ENCODE results near the gene PCSK4. TPM values are rescaled to one million over a fixed set of nuclear protein-coding genes. Genes with fewer than 3 reads are reported as not detected.

Gene PCSK4
- total RNA-seq, 4 donors from 2014 or later = 1.3 to 4.9 (median 2.2) TPM

DNA sequence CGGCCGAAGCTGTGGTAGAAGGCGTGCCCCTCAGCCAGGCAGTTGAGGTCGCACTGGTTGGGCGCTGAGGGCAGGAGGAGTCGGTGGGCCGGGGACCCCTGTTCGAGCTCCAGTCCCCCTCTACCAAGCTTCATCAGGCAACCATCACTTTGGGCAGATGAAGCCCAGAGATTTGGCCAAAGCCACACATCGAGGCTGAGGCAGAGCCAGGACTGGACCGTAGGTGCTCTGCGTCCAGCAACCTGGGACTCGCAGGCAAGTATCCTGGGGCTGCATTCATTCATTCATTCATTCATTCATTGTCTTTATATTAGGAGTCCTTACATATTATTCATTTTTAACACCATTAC, 18.3 kb upstream of the PCSK4 start:
- peak overlapping the region in 3 of 4 donors; percentile 11 to 52 (median 42) for H3K4me3 ChIP-seq
- peaks cover 0 to 7% (median 0%) of the 10 kb centered on the region in 3 donors for H3K36me3 ChIP-seq
- H3K27ac ChIP-seq = peak overlapping the region; percentile 52 to 93 (median 88)
- TF ChIP-seq POLR2A (IDR thresholded peaks at IDR 0.05) (no peak), EP300 (IDR thresholded peaks at IDR 0.05) (no peak)
- TF ChIP-seq, protein P1, sequence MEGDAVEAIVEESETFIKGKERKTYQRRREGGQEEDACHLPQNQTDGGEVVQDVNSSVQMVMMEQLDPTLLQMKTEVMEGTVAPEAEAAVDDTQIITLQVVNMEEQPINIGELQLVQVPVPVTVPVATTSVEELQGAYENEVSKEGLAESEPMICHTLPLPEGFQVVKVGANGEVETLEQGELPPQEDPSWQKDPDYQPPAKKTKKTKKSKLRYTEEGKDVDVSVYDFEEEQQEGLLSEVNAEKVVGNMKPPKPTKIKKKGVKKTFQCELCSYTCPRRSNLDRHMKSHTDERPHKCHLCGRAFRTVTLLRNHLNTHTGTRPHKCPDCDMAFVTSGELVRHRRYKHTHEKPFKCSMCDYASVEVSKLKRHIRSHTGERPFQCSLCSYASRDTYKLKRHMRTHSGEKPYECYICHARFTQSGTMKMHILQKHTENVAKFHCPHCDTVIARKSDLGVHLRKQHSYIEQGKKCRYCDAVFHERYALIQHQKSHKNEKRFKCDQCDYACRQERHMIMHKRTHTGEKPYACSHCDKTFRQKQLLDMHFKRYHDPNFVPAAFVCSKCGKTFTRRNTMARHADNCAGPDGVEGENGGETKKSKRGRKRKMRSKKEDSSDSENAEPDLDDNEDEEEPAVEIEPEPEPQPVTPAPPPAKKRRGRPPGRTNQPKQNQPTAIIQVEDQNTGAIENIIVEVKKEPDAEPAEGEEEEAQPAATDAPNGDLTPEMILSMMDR (IDR thresholded peaks at IDR 0.05) = no peak
- peaks cover 0 to 46% of the 10 kb centered on the region in 2 donors for H3K27me3 ChIP-seq
- DNase-seq (ENCODE audit: low spot score in 2 of 2) = no peak
- H3K9me3 ChIP-seq = peaks cover 0 to 6% (median 0%) of the 10 kb centered on the region in 4 donors
- WGBS, 2 donors = 33 to 39% methylated on average over 11 to 12 of the region's 12 CpGs
- H3K4me1 ChIP-seq = peaks cover 0 to 65% (median 19%) of the 10 kb centered on the region in 4 donors

DNA sequence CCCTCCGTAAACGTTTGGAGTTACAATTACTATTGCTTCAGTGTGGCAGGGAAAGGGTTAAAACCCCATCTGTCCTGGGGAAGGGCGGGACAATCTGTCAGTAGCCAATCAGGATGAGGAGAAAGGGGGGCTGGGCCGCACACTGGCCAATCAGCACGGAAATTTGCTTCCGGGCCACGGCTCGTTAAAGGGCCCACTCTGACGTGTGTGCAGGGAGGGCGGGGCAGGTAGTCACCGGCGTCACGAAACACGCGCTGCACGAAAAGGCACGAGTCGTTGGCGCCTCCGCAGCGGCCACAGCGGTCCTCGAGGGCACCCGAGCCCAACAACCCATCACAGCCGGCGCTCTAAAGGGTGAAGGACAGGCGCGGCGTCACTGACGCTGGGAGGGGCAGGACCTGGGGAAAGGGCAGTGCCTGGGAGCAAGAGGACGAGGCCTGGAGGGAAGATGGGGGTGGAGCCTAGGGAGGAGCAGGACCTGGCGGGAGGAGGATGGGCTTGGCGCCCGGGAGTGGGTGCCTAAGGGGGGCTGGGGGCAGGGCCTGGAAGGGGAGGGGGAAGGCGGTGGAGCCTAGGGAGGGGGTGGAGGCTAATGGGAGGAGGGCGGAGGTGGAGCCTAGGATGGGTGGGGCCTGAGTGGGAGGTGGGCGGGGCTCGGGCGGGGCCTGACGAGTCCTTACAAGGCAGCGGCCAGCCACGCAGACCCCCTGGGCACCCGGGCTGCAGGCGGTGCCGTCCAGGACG, 17.8 kb upstream of the PCSK4 start:
- Histone ChIP-seq H3K9me3 (peaks cover 0 to 6% (median 0%) of the 10 kb centered on the region in 4 donors), H3K27me3 (peaks cover 0 to 48% of the 10 kb centered on the region in 2 donors), H3K36me3 (peaks cover 0 to 7% (median 0%) of the 10 kb centered on the region in 3 donors), H3K27ac (peak overlapping the region; percentile 52 to 93 (median 88)), H3K4me1 (peaks cover 0 to 67% (median 21%) of the 10 kb centered on the region in 4 donors), H3K4me3 (peak overlapping the region in 3 of 4 donors; percentile 11 to 52 (median 42))
- peak; percentile 82 to 95 for DNase-seq (ENCODE audit: low spot score in 2 of 2)
- TF ChIP-seq EP300 (IDR thresholded peaks at IDR 0.05) (peak; percentile 81 to 86), POLR2A (IDR thresholded peaks at IDR 0.05) (no peak)
- TF ChIP-seq, protein P1 (IDR thresholded peaks at IDR 0.05) = peak in 1 of 5 experiments; percentile 55
- 1 to 2% methylated on average over 31 to 46 of the region's 46 CpGs for WGBS, 2 donors

DNA sequence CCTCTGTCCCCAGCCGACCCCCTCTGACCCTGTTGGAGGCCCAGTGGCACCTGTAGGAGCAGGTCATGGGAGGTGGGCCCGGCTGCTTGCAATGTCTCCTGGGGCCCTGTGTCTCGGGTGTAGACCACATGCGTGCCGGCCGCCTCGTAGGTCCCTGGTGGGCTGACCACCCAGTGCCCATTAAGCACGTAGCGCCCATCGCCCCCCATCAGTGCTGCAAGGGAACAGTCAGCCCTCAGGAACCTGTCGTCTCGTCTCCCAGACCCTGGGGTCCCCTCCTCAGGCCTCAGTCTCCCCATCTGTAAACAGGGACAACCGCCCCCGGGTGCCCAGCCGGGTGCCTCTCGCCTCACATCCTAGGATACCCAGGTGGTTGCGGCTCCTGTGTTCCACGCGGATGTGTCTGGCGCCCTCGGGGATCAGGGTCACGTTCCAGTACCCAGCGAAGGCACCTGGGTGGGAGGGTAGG, 17.1 kb upstream of the PCSK4 start:
- peak overlapping the region; percentile 45 to 93 (median 88) for H3K27ac ChIP-seq

DNA sequence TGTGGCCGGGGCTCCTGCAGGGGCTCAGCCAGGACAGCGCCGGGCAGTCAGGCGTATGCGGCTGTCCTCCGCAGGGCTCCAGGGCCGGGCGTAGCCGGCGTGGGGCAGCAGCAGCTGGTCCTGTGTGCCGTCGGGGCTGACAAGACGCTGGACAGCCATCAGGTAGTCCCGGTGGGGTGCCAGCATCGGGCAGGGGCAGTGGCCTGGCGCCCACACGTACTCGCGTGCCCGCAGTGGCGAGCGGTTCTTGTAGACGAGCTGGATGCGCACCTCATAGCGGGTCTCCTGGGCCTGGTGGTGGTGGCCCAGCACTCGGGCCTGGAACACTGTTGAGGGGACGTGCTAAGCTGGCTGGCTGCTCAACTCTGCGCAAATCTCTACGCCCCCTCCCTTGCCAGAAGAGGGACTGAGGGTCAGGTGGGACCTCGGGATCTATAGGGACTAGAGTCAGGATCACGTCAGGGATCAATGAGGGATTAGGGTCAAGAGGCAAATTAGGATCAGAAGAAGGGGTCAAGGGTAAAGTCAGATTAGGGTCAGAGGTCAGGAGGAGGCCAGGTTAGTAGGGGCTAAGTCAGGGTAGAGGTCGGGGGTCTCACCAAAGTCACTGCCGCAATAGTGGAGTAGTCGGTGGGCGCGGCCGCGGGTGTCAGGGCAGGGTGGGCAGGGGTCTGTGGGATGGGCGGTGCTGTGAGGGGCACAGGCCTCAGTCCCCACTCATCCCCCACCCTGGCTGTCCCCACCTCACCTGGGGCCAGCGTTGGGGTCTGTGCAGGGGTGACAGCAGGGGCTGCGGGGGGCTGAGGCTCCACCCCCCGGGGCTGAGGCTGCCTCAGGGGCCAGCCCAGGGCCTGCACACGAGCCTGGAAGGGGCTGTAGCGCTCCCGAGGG, 16.1 kb upstream of the PCSK4 start:
- 82 to 86% methylated on average over 33 to 36 of the region's 45 CpGs for WGBS, 2 donors
- Histone ChIP-seq H3K4me3 (no peak overlapping the region), H3K4me1 (peaks cover 0 to 54% (median 19%) of the 10 kb centered on the region in 4 donors), H3K27ac (peak overlapping the region in 2 of 4 donors; percentile 92 to 93), H3K27me3 (peaks cover 0 to 39% of the 10 kb centered on the region in 2 donors), H3K36me3 (peaks cover 0 to 7% (median 0%) of the 10 kb centered on the region in 3 donors), H3K9me3 (peaks cover 0 to 6% (median 0%) of the 10 kb centered on the region in 4 donors)
- no peak for DNase-seq (ENCODE audit: low spot score in 2 of 2)
- TF ChIP-seq EP300 (IDR thresholded peaks at IDR 0.05) = no peak
- TF ChIP-seq, protein P1 (IDR thresholded peaks at IDR 0.05) = no peak
- no peak for TF ChIP-seq POLR2A (IDR thresholded peaks at IDR 0.05)

More for the DNA sequence above, 17.1 kb upstream of the PCSK4 start:
- WGBS, 2 donors = 50 to 59% methylated on average over 12 to 23 of the region's 23 CpGs
- no peak for DNase-seq (ENCODE audit: low spot score in 2 of 2)
- Histone ChIP-seq H3K4me3 (peak overlapping the region in 2 of 4 donors; percentile 42 to 52), H3K4me1 (peaks cover 0 to 64% (median 21%) of the 10 kb centered on the region in 4 donors), H3K9me3 (peaks cover 0 to 6% (median 0%) of the 10 kb centered on the region in 4 donors), H3K27me3 (peaks cover 0 to 46% of the 10 kb centered on the region in 2 donors), H3K36me3 (peaks cover 0 to 7% (median 0%) of the 10 kb centered on the region in 3 donors)
- TF ChIP-seq EP300 (IDR thresholded peaks at IDR 0.05) (no peak), POLR2A (IDR thresholded peaks at IDR 0.05) (no peak)
- TF ChIP-seq, protein P1 (IDR thresholded peaks at IDR 0.05) = no peak

All from tibial nerve (tissue), 4 donors.